IPS-NIHi7 (cell line): ENCODE results near the gene TEAD4.

Source experiments
- DNase-seq: peaks from one replicate; pipeline ENCODE4 v3.0.0; 2012; ENCODE audit warnings: mixed read lengths; ENCODE audit errors: extremely low spot score

TEAD4 gene

GRCh38 chr12:2960996-2961616 lies 1.9 kb downstream of the TEAD4 start:
- no peak for DNase-seq

GRCh38 chr12:2961705-2962104 lies 2.5 kb downstream of the TEAD4 start:
- no peak for DNase-seq

GRCh38 chr12:2963154-2963759 lies 4.1 kb downstream of the TEAD4 start:
- DNase-seq = peak; percentile 36

- peak; percentile 84 for DNase-seq
Measured at GRCh38 chr12:2963760-2964292, 4.6 kb downstream of the TEAD4 start.

GRCh38 chr12:2967651-2968050 lies 8.5 kb downstream of the TEAD4 start:
- no peak for DNase-seq

GRCh38 chr12:2970744-2971143 lies 11.5 kb downstream of the TEAD4 start:
- no peak for DNase-seq

GRCh38 chr12:2973566-2973965 lies 14.4 kb downstream of the TEAD4 start:
- DNase-seq = no peak

GRCh38 chr12:2974560-2974971 lies 15.4 kb downstream of the TEAD4 start:
- peak; percentile 48 for DNase-seq

- peak; percentile 61 for DNase-seq
Measured at GRCh38 chr12:2976581-2976996, 17.4 kb downstream of the TEAD4 start.

GRCh38 chr12:2977776-2978175 lies 18.6 kb downstream of the TEAD4 start:
- no peak for DNase-seq

- DNase-seq = no peak
Measured at GRCh38 chr12:2979806-2980205, 20.6 kb downstream of the TEAD4 start.

- no peak for DNase-seq
Measured at GRCh38 chr12:2980630-2981029, 21.4 kb downstream of the TEAD4 start.

GRCh38 chr12:2982361-2982760 lies 23.2 kb downstream of the TEAD4 start:
- DNase-seq = no peak

GRCh38 chr12:2984249-2984648 lies 25.1 kb downstream of the TEAD4 start:
- no peak for DNase-seq

GRCh38 chr12:2984698-2985097 lies 25.5 kb downstream of the TEAD4 start:
- DNase-seq = no peak

GRCh38 chr12:2986876-2987275 lies 27.7 kb downstream of the TEAD4 start:
- DNase-seq = no peak

GRCh38 chr12:2988494-2988893 lies 29.3 kb downstream of the TEAD4 start:
- DNase-seq = no peak

- DNase-seq = no peak
Measured at GRCh38 chr12:2992724-2993123, 33.5 kb downstream of the TEAD4 start.

GRCh38 chr12:2997989-2998670 lies 38.9 kb downstream of the TEAD4 start:
- no peak for DNase-seq

GRCh38 chr12:2998789-2999264 lies 39.6 kb downstream of the TEAD4 start:
- peak; percentile 81 for DNase-seq

- DNase-seq = peak; percentile 58
Measured at GRCh38 chr12:2999265-2999841, 40.2 kb downstream of the TEAD4 start.

- DNase-seq = no peak
Measured at GRCh38 chr12:3000548-3001275, 41.5 kb downstream of the TEAD4 start.
